Neural progenitor cell (in vitro differentiated cells): ENCODE measurements around the gene SLC28A2.

Experiments
- CTCF ChIP-seq: fragments of 200-600 bp; sonication (generic); IDR thresholded peaks from 2 replicates; pipeline ENCODE4 v1.5.1; 2017; ENCODE audit warnings: antibody characterized with exemption, mild to moderate bottlenecking
- EZH2 ChIP-seq: fragments of 200-600 bp; sonication (generic); IDR thresholded peaks from 2 replicates; pipeline ENCODE4 v1.6.1; 2017; ENCODE audit warnings: antibody characterized with exemption, mild to moderate bottlenecking, moderate library complexity
- EZH2phosphoT487 ChIP-seq: fragments of 200-600 bp; sonication (generic); IDR thresholded peaks from 2 replicates; pipeline ENCODE4 v1.6.1; 2017; ENCODE audit warnings: antibody characterized with exemption

GRCh38 chr15:45254405-45254804, 2.4 kb downstream of the SLC28A2 start:
- TF ChIP-seq CTCF (no peak), EZH2 (no peak), EZH2phosphoT487 (no peak)
